ENCODE measurements around the gene UBASH3A.

The UBASH3A gene

GRCh38 chr21:42441963-42442362, 38.3 kb downstream of the UBASH3A start:
- Mint-ChIP-seq H3K36me3 (peaks cover 4 to 10% of the 10 kb centered on the region in 2 donors), H3K4me1 (peaks cover 33 to 34% of the 10 kb centered on the region in 2 donors)
- no peak for ATAC-seq (replicated peaks)

GRCh38 chr21:42443181-42443785, 39.6 kb downstream of the UBASH3A start:
- peaks cover 4 to 10% of the 10 kb centered on the region in 2 donors for H3K36me3 Mint-ChIP-seq

More at GRCh38 chr21:42441963-42442362, 38.3 kb downstream of the UBASH3A start:
- Mint-ChIP-seq H3K27ac (no peak overlapping the region), H3K4me3 (no peak overlapping the region), H3K27me3 (peaks cover 44 to 47% of the 10 kb centered on the region in 2 donors), H3K9me3 (peaks cover 3 to 5% of the 10 kb centered on the region in 2 donors)
- DNase-seq = no peak

DNA sequence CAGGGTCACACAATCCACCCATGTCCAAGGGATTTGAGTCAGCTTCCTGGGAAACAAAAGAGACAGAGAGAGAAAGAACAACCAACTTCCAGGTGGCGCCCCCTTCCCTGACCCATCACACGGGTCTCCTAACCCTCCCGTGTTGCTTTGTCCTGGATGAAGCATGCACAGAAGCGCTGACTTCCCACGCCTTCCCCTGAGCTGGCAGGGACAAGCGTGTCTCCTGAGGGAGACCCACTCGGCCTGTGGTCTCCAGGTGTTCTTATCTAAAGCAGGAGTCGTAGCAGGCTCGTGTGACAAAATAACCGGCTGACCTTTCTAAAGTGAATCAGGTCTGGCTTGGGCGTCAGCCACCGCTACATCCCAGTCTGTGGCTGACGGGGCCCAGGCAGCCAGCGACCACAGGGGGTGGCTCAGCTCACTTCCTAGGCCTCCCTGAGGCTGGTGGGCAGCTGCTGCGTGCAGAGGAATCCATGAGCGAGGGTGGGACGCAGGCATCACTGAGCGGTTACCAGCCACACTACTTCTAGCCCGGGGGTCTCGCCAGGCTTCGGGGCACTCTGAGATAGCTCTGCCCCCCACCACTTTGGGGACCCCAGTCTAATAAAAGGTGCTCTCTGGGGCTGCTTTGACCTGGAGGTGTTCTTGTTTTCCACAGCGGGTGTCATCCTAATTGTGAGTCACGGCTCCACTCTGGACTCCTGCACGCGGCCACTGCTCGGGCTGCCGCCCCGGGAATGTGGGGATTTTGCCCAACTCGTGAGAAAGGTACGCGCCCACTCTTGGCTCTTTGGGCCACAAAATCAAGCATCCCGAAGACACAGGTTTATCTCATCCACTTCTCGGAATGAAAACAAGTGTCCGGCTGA, 40.4 kb downstream of the UBASH3A start:
- no peak for DNase-seq
- ATAC-seq (replicated peaks) = no peak
- peaks cover 0 to 5% of the 10 kb centered on the region in 2 donors for H3K9me3 Mint-ChIP-seq
- H3K36me3 Mint-ChIP-seq = peaks cover 4 to 10% of the 10 kb centered on the region in 2 donors
- no peak overlapping the region for H3K27ac Mint-ChIP-seq
- H3K4me3 Mint-ChIP-seq = no peak overlapping the region
- H3K4me1 Mint-ChIP-seq = peaks cover 33 to 40% of the 10 kb centered on the region in 2 donors
- peaks cover 27 to 36% of the 10 kb centered on the region in 2 donors for H3K27me3 Mint-ChIP-seq

More at GRCh38 chr21:42443181-42443785, 39.6 kb downstream of the UBASH3A start:
- Mint-ChIP-seq H3K9me3 (peaks cover 0 to 5% of the 10 kb centered on the region in 2 donors), H3K27me3 (peaks cover 35 to 42% of the 10 kb centered on the region in 2 donors), H3K4me1 (peaks cover 34 to 36% of the 10 kb centered on the region in 2 donors), H3K4me3 (no peak overlapping the region), H3K27ac (no peak overlapping the region)
- ATAC-seq (replicated peaks) (no peak), DNase-seq (no peak)

DNA sequence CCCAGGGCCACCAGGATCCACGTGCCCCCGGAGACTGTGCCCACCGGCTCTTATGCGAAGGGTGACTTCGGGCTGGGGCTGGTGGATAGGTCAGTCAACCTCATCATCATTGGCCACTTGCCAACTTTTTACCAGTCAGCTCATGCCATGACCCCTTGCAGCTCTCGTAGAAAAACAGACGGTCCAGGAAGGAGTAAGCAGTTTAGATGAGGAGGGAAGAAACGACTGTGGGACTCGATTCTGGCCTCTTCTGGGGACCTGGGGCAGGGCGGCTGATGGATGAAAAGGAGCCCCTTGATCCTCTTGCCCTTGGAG, 41.0 kb downstream of the UBASH3A start:
- H3K4me1 Mint-ChIP-seq = peaks cover 28 to 41% of the 10 kb centered on the region in 2 donors
- H3K4me3 Mint-ChIP-seq = no peak overlapping the region
- H3K27ac Mint-ChIP-seq = no peak overlapping the region
- DNase-seq (no peak), ATAC-seq (replicated peaks) (no peak)
- H3K27me3 Mint-ChIP-seq = peaks cover 21 to 30% of the 10 kb centered on the region in 2 donors
- peaks cover 0 to 2% of the 10 kb centered on the region in 2 donors for H3K9me3 Mint-ChIP-seq
- H3K36me3 Mint-ChIP-seq = peaks cover 4 to 9% of the 10 kb centered on the region in 2 donors

- Mint-ChIP-seq H3K4me3 (no peak overlapping the region), H3K9me3 (no peaks in the 10 kb centered on the region), H3K36me3 (peaks cover 4 to 6% of the 10 kb centered on the region in 2 donors), H3K27ac (no peak overlapping the region), H3K27me3 (peaks cover 18 to 27% of the 10 kb centered on the region in 2 donors), H3K4me1 (peaks cover 29 to 41% of the 10 kb centered on the region in 2 donors)
- DNase-seq = no peak
- no peak for ATAC-seq (replicated peaks)
These were observed 41.6 kb downstream of the UBASH3A start for GRCh38 chr21:42445311-42445710.

- ATAC-seq (replicated peaks) = no peak
- H3K4me1 Mint-ChIP-seq = peaks cover 23 to 35% of the 10 kb centered on the region in 2 donors
These were observed 42.8 kb downstream of the UBASH3A start for GRCh38 chr21:42446531-42446930.

DNA sequence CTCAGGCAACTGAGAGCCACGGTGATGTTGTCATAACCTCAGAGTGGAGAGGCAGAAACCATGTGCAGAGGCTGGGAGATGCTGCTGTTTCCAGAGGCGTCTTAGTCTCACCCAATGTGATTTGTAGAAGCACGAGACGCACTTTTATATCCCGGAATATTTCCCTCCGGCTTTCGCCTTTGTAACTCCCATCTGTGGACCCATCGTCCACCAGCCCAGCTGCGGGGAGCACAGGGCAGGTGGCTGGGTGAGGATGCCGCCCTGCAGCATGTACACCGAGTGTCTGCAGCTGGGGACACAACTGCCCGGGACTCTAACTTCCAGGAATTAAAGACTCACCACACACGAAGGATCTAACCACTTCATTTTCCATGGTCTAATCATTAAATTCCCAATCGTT, 43.5 kb downstream of the UBASH3A start:
- Mint-ChIP-seq H3K36me3 (peaks cover 4 to 6% of the 10 kb centered on the region in 2 donors), H3K4me3 (no peak overlapping the region), H3K27me3 (peaks cover 18 to 28% of the 10 kb centered on the region in 2 donors), H3K27ac (no peak overlapping the region), H3K9me3 (no peaks in the 10 kb centered on the region), H3K4me1 (peaks cover 23 to 35% of the 10 kb centered on the region in 2 donors)
- no peak for DNase-seq
- no peak for ATAC-seq (replicated peaks)

More at GRCh38 chr21:42446531-42446930, 42.8 kb downstream of the UBASH3A start:
- Mint-ChIP-seq H3K27me3 (peaks cover 18 to 31% of the 10 kb centered on the region in 2 donors), H3K4me3 (no peak overlapping the region), H3K9me3 (no peaks in the 10 kb centered on the region), H3K36me3 (peaks cover 4 to 6% of the 10 kb centered on the region in 2 donors), H3K27ac (peak overlapping the region; percentile 14)
- DNase-seq = no peak

DNA sequence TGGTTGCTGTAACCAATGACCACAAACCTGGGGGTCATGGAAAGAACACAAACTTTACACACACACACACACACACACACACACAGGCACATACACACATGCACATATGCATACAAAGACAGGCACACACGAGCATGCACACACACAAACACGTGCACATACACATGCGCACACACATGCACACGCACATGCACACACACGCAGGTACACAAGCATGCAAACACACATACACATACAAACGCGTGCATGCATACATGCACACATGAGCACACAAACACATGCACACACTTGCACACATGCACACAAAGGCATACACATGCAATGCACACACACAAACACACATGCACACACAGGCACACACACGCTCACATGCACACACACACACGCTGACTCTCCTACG, 44.0 kb downstream of the UBASH3A start:
- ATAC-seq (replicated peaks) (no peak), DNase-seq (no peak)
- no peaks in the 10 kb centered on the region for H3K9me3 Mint-ChIP-seq
- no peak overlapping the region for H3K27ac Mint-ChIP-seq
- no peak overlapping the region for H3K4me3 Mint-ChIP-seq
- peaks cover 23 to 35% of the 10 kb centered on the region in 2 donors for H3K4me1 Mint-ChIP-seq
- H3K27me3 Mint-ChIP-seq = peaks cover 15 to 22% of the 10 kb centered on the region in 2 donors
- peaks cover 4 to 6% of the 10 kb centered on the region in 2 donors for H3K36me3 Mint-ChIP-seq

DNA sequence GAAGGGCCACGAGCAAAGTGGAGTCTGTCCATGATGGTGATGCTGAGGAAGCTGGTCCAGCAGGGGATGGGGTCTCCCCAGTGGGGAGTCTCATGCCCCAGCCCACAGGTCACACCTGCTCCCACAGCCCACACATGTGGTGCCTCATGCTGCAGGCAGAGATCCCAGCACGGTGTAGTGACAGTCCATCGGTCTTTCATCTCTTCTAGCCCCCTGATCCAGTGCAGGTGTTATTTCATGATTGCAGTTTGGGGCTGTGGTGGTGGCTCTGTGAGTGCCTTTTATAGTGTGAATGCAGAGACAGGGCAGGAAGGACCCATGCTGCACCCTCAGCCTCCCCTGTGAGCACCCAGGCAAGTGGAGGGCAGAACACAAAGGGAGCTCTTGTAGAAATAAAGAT, 45.0 kb downstream of the UBASH3A start:
- H3K4me1 Mint-ChIP-seq = peaks cover 24 to 43% of the 10 kb centered on the region in 2 donors
- ATAC-seq (replicated peaks) (no peak), DNase-seq (no peak)
- H3K4me3 Mint-ChIP-seq = no peak overlapping the region
- H3K27me3 Mint-ChIP-seq = peaks cover 16 to 24% of the 10 kb centered on the region in 2 donors
- H3K27ac Mint-ChIP-seq = no peak overlapping the region
- peaks cover 4% of the 10 kb centered on the region in 2 donors for H3K36me3 Mint-ChIP-seq
- no peaks in the 10 kb centered on the region for H3K9me3 Mint-ChIP-seq

DNA sequence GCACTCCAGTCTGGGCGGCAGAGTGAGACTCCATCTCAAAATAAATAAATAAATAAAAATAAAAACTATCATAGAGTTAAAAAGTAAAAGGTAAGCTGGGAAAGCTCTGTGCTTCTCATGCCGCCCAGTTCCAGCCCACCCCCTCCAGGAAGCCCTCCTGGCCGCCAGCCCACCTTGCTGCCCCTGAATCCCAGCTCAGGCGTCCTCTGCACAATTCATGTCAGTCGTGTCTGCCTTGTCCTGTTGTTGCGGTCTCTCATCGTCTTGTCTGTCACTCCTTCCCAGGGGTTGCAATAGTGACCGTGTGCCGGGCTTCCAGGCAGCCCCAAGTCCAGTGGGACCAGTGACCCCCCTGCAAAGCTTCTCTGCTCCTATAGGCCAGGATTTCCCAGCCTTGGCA, 48.2 kb downstream of the UBASH3A start:
- H3K36me3 Mint-ChIP-seq = no peaks in the 10 kb centered on the region
- H3K9me3 Mint-ChIP-seq = no peaks in the 10 kb centered on the region
- peaks cover 7 to 25% of the 10 kb centered on the region in 2 donors for H3K27me3 Mint-ChIP-seq
- H3K4me1 Mint-ChIP-seq = peaks cover 23 to 36% of the 10 kb centered on the region in 2 donors
- peak overlapping the region; percentile 80 for H3K27ac Mint-ChIP-seq
- no peak for DNase-seq
- ATAC-seq (replicated peaks) = no peak
- H3K4me3 Mint-ChIP-seq = no peak overlapping the region

DNA sequence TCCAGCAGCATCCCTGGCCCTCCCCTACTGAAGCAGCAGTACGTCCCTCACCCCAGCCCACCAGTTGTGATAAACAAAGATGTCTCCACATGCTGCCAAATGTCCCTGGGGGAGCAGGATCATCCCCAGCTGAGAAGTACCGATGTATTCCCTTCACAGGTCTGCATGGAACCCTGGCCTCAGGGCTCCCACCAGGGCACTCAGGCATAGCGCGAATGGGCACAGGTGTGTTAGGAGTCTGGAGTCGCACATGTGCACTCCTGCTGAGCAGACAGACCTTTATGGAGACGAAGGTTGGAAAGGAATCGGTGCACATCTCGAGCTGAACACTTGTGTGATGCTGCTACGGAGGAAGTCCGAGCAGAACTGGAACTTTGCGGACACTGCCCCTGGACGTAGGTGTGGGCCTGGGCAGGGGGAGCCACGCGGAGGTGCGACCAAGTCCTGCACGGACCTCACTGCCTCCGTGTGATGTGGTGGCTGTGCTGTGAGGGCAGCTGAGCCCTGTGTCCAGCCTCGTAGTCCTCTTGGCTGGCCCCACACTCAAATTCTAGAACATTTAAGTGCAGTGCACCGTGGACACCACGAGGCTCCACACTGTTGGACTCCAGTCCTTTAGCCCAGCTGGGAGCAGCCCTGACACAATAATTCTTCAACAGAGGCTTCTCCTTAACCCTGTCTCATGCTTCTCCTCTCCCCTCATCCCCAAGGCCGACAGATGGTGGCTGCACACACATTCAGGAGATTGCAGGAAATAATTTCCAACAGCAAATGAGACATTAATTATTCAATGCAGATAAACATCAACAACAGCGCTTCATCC, 48.9 kb downstream of the UBASH3A start:
- Mint-ChIP-seq H3K9me3 (peaks cover 0 to 3% of the 10 kb centered on the region in 2 donors), H3K4me3 (no peak overlapping the region), H3K36me3 (no peaks in the 10 kb centered on the region), H3K4me1 (peaks cover 23 to 33% of the 10 kb centered on the region in 2 donors), H3K27ac (peak overlapping the region; percentile 80), H3K27me3 (peaks cover 7 to 25% of the 10 kb centered on the region in 2 donors)
- DNase-seq (no peak), ATAC-seq (replicated peaks) (no peak)

GRCh38 chr21:42453224-42453985, 49.7 kb downstream of the UBASH3A start:
- H3K27me3 Mint-ChIP-seq = peaks cover 7 to 20% of the 10 kb centered on the region in 2 donors
- DNase-seq (no peak), ATAC-seq (replicated peaks) (no peak)
- peaks cover 23 to 33% of the 10 kb centered on the region in 2 donors for H3K4me1 Mint-ChIP-seq
- H3K27ac Mint-ChIP-seq = peak overlapping the region; percentile 37
- H3K9me3 Mint-ChIP-seq = peaks cover 0 to 3% of the 10 kb centered on the region in 2 donors
- H3K36me3 Mint-ChIP-seq = no peaks in the 10 kb centered on the region
- H3K4me3 Mint-ChIP-seq = no peak overlapping the region

GRCh38 chr21:42453986-42454570, 50.4 kb downstream of the UBASH3A start:
- DNase-seq (no peak), ATAC-seq (replicated peaks) (no peak)
- Mint-ChIP-seq H3K27ac (peak overlapping the region; percentile 37), H3K9me3 (peaks cover 0 to 3% of the 10 kb centered on the region in 2 donors), H3K36me3 (no peaks in the 10 kb centered on the region), H3K27me3 (peaks cover 7 to 20% of the 10 kb centered on the region in 2 donors), H3K4me3 (no peak overlapping the region), H3K4me1 (peaks cover 23 to 29% of the 10 kb centered on the region in 2 donors)

Measured in stimulated activated naive B cell treated with anti-CD40 and anti-IgM and Interleukin-4, amounts not matched to agents 10 μg/mL and 1 μg/mL and 100 μg/mL, for 72 hours (primary cell).